HCT116 (cell line): ENCODE data around the gene PADI4. TPM values are rescaled to one million over a fixed set of nuclear protein-coding genes. Genes with fewer than 3 reads are reported as not detected.

Experiments used
- ATAC-seq: fragments of 200-7000 bp; cut with Tn5 transposase; 2 replicates; pipeline ENCODE4 v1.9.1; 2020; ENCODE audit warnings: mild to moderate bottlenecking, moderate library complexity
- BruUV-seq: library from RNA; stranded (reverse); fragments of 400-500 nt; replicated peaks from 2 replicates; lab custom pipeline; 2021; lab: Mats Ljungman, UMichigan
- CTCF ChIA-PET: fragments of 300-600 bp; sonication (Branson Sonifier 250); formaldehyde crosslinking; loops from one replicate; lab custom pipeline; 2021; ENCODE audit warnings: antibody characterized with exemption; lab: Charles Lee
- POLR2A ChIA-PET: fragments of 300-600, 350-600 bp; sonication (Branson Sonifier 250); formaldehyde crosslinking; loops from one replicate; lab custom pipeline; 2021; ENCODE audit warnings: antibody characterized with exemption; lab: Charles Lee
- RAD21 ChIA-PET, 2 experiments: fragments of 300-600 bp; sonication (Branson Sonifier 250); formaldehyde crosslinking; loops; one replicate each; lab custom pipeline; 2023; ENCODE audit warnings: low total read pairs in 2 of 2; ENCODE audit not compliant: uncharacterized antibody in 2 of 2, unreplicated experiment in 2 of 2, low non-redundant PET in 1 of 2; lab: Charles Lee
- DNase-seq: peaks from one replicate; pipeline ENCODE4 v3.0.0-alpha.2; 2010; ENCODE audit warnings: low read depth, low spot score
- H2AFZ ChIP-seq: fragments of 200-600 bp; shearing (Covaris generic), sonication (generic); 2 replicates; pipeline ENCODE4 v1.6.1; 2017; ENCODE audit warnings: low read depth, mixed run types, mixed read lengths, antibody characterized with exemption, low read length; ENCODE audit not compliant: poor library complexity, severe bottlenecking
- H3K27ac ChIP-seq: 2 replicates; pipeline ENCODE4 v1.5.1; 2012; ENCODE audit warnings: low read depth, low read length
- H3K27me3 ChIP-seq: fragments of 200-600 bp; sonication (generic); 2 replicates; pipeline ENCODE4 v1.6.1; 2016; ENCODE audit warnings: mixed run types, low read length, mixed read lengths; ENCODE audit not compliant: insufficient read depth
- H3K36me3 ChIP-seq, 2 experiments: fragments of 200-500 bp in 1 of 2; fragments of 200-600 bp in 1 of 2; sonication (Bioruptor generic) in 1 of 2; sonication (generic) in 1 of 2; 2 replicates each; pipeline versions ENCODE4 v1.5.1 to v1.6.1; 2014 to 2016; ENCODE audit warnings: low read length in 2 of 2, inconsistent platforms in 1 of 2, mixed read lengths in 1 of 2, mixed run types in 1 of 2; ENCODE audit not compliant: insufficient read depth in 2 of 2, control insufficient read depth in 1 of 2
- H3K4me1 ChIP-seq, 2 experiments: fragments of 200-600 bp in 1 of 2; sonication (generic) in 1 of 2; 2 replicates each; pipeline versions ENCODE4 v1.5.1 to v1.6.1; 2012 to 2017; ENCODE audit warnings: low read length in 2 of 2, inconsistent platforms in 1 of 2, mild to moderate bottlenecking in 1 of 2, mixed read lengths in 1 of 2, mixed run types in 1 of 2, moderate library complexity in 1 of 2; ENCODE audit not compliant: insufficient read depth in 2 of 2, control insufficient read depth in 1 of 2
- H3K4me2 ChIP-seq: fragments of 200-600 bp; sonication (generic); 2 replicates; pipeline ENCODE4 v1.6.1; 2017; ENCODE audit warnings: mixed run types, low read length, mixed read lengths
- H3K4me3 ChIP-seq, 2 experiments: fragments of 200-600 bp in 1 of 2; sonication (generic) in 1 of 2; replicated peaks in 1 of 2; 2 replicates each; pipeline ENCODE4 v1.5.1; 2011 to 2016; ENCODE audit warnings: low read length in 2 of 2, control low read depth in 1 of 2, low read depth in 1 of 2, mild to moderate bottlenecking in 1 of 2, mixed read lengths in 1 of 2, mixed run types in 1 of 2
- H3K79me2 ChIP-seq: fragments of 200-600 bp; sonication (generic); 2 replicates; pipeline ENCODE4 v1.6.1; 2017; ENCODE audit warnings: mild to moderate bottlenecking, mixed run types, low read length, moderate library complexity, mixed read lengths; ENCODE audit not compliant: insufficient read depth
- H3K9ac ChIP-seq: fragments of 200-600 bp; sonication (generic); 2 replicates; pipeline ENCODE4 v1.6.1; 2016; ENCODE audit warnings: low read length, mixed read lengths
- H3K9me2 ChIP-seq: fragments of 200-600 bp; sonication (generic), shearing (Covaris generic); 2 replicates; pipeline ENCODE4 v1.6.1; 2017; ENCODE audit warnings: mixed run types, mild to moderate bottlenecking, moderate library complexity; ENCODE audit not compliant: insufficient read depth
- H3K9me3 ChIP-seq, 2 experiments: fragments of 200-500 bp in 1 of 2; fragments of 200-600 bp in 1 of 2; sonication (Bioruptor generic) in 1 of 2; sonication (generic) in 1 of 2; 2 replicates each; pipeline ENCODE4 v1.6.1; 2014 to 2017; ENCODE audit warnings: low read length in 2 of 2, mixed read lengths in 2 of 2, inconsistent platforms in 1 of 2, low read depth in 1 of 2, mild to moderate bottlenecking in 1 of 2, mixed run types in 1 of 2, moderate library complexity in 1 of 2; ENCODE audit not compliant: control insufficient read depth in 1 of 2, insufficient read depth in 1 of 2
- H4K20me1 ChIP-seq: fragments of 200-600 bp; sonication (generic), shearing (Covaris generic); 2 replicates; pipeline ENCODE4 v1.6.1; 2017; ENCODE audit warnings: mixed run types, mild to moderate bottlenecking, moderate library complexity; ENCODE audit not compliant: insufficient read depth
- CBX3 ChIP-seq: IDR thresholded peaks from 2 replicates; pipeline ENCODE4 v1.6.1; 2012; ENCODE audit warnings: low read depth
- FOSL1 ChIP-seq: IDR thresholded peaks from 2 replicates; pipeline ENCODE4 v1.6.1; 2012; ENCODE audit warnings: low read depth
- JUND ChIP-seq: IDR thresholded peaks from 2 replicates; pipeline ENCODE4 v1.6.1; 2012
- POLR2AphosphoS5 ChIP-seq: IDR thresholded peaks from 2 replicates; pipeline ENCODE4 v1.6.1; 2011; ENCODE audit warnings: mild to moderate bottlenecking, low read depth, low read length, moderate library complexity
- RAD21 ChIP-seq: IDR thresholded peaks from 2 replicates; pipeline ENCODE4 v1.6.1; 2012; ENCODE audit warnings: low read depth, mild to moderate bottlenecking
- REST ChIP-seq: IDR thresholded peaks from 2 replicates; pipeline ENCODE4 v1.6.1; 2012; ENCODE audit warnings: low read depth
- SIN3A ChIP-seq: IDR thresholded peaks from 2 replicates; pipeline ENCODE4 v1.6.1; 2012; ENCODE audit warnings: low read depth
- SP1 ChIP-seq: IDR thresholded peaks from 2 replicates; pipeline ENCODE4 v1.6.1; 2012; ENCODE audit warnings: low read depth
- ZFX ChIP-seq: fragments of 450-650 bp; IDR thresholded peaks from 2 replicates; pipeline ENCODE4 v1.6.1; 2017
- intact Hi-C: fragments of 100-400 bp; cut with micrococcal nuclease; formaldehyde crosslinking; loops from 2 replicates; pipeline ENCODE4 v1.10.0; 2022
- total RNA-seq: library from RNA; stranded (reverse); gene quantifications from one replicate; pipeline ENCODE4 v1.2.1, GENCODE V29; 2021; ENCODE audit not compliant: unreplicated experiment

The PADI4 gene
- total RNA-seq, 1 experiment from 2014 or later = 0.44 TPM

- RAD21 ChIA-PET = no interaction called here
- Histone ChIP-seq H2AFZ (no peak overlapping the region), H3K9me3 (peaks cover 18 to 20% of the 10 kb centered on the region in 2 experiments; a peak in 2 of 4 replicates), H4K20me1 (no peaks in the 10 kb centered on the region), H3K4me3 (no peak overlapping the region), H3K27me3 (no peaks in the 10 kb centered on the region), H3K9me2 (no peaks in the 10 kb centered on the region), H3K4me1 (no peaks in the 10 kb centered on the region), H3K4me2 (no peak overlapping the region), H3K9ac (no peak overlapping the region), H3K36me3 (no peaks in the 10 kb centered on the region), H3K27ac (no peak overlapping the region), H3K79me2 (no peaks in the 10 kb centered on the region)
- peak; percentile 20; the same call in 1 of the 2 replicates for ATAC-seq
- no peak for DNase-seq
- POLR2A ChIA-PET = interaction anchor here (1.0 to 1.2 kb wide), 2 partner anchors 8 to 54 kb away, joined by 3 to 7 read pairs; no protein-coding TSS in a partner anchor
- CTCF ChIA-PET = no interaction called here
- no TSS peak for BruUV-seq
- intact Hi-C loops = no loop called here
- TF ChIP-seq FOSL1 = no peak
- no peak for TF ChIP-seq POLR2AphosphoS5
- no peak for TF ChIP-seq RAD21
- no peak for TF ChIP-seq CBX3
- TF ChIP-seq REST = no peak
- TF ChIP-seq ZFX = no peak
- TF ChIP-seq JUND = no peak
- TF ChIP-seq SIN3A = no peak
- TF ChIP-seq SP1 = no peak
Observed at GRCh38 chr1:17304826-17305175, 3.2 kb upstream of the PADI4 start.
